Epithelial cell of esophagus (primary cell): ENCODE data around the gene PLXNB1.
A peak's percentile ranks its signal among the peaks of the same experiment; 100 is the strongest.

Source experiments
- DNase-seq: peaks from one replicate; pipeline ENCODE4 v3.0.0; 2010; ENCODE audit warnings: low read depth
- H3K4me3 ChIP-seq: 2 replicates; pipeline ENCODE4 v1.5.1; 2011; ENCODE audit warnings: mild to moderate bottlenecking, low read length, control low read depth
- CTCF ChIP-seq: IDR thresholded peaks from 2 replicates; pipeline ENCODE4 v1.5.1; 2011; ENCODE audit warnings: low read depth, mild to moderate bottlenecking, low read length, control low read depth, inconsistent platforms; ENCODE audit not compliant: insufficient read depth; ENCODE audit errors: missing control alignments

PLXNB1 gene

GRCh38 chr3:48473617-48473952, 43.7 kb upstream of the PLXNB1 start:
- no peak overlapping the region for H3K4me3 ChIP-seq
- TF ChIP-seq CTCF = no peak
- DNase-seq = no peak

DNA sequence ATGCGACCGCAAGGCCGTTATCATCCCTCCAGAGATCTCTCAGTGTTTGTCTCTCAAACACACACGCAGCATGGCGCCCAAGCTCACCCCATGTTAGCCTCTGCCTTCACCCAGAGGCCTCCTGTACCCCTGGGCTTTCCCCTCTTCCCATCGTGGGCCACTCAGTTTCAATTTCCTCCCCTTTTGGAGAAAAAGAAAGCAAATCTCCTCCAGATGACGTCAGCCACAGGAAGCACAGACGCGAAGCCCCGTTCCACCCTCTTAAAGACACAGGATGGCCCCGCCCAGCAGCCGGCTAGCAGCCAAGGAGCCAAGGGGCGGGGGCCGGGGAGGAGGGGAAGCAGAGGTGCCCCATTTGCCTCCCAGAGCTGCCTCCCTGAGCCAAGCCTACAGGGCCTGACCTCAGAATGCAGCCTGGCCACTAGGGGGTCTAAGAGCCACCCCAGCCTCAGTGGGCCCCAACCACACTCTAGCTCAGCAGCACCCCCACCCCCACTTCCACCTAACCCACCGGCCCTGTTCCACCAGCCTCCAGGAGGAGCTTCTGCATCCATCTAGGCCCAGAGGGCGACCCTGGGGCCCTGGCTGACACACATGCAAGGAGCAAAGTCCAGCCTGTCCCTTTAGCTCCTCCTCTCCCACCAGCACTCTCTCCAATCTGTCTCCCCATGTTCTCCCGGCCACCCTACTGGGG, 43.2 kb upstream of the PLXNB1 start:
- peak; percentile 29 for TF ChIP-seq CTCF
- DNase-seq = peak; percentile 86
- H3K4me3 ChIP-seq = peak overlapping the region; percentile 91

GRCh38 chr3:48472673-48472922, 42.7 kb upstream of the PLXNB1 start:
- H3K4me3 ChIP-seq = peak overlapping the region; percentile 91
- peak; percentile 67 for DNase-seq
- TF ChIP-seq CTCF = no peak

DNA sequence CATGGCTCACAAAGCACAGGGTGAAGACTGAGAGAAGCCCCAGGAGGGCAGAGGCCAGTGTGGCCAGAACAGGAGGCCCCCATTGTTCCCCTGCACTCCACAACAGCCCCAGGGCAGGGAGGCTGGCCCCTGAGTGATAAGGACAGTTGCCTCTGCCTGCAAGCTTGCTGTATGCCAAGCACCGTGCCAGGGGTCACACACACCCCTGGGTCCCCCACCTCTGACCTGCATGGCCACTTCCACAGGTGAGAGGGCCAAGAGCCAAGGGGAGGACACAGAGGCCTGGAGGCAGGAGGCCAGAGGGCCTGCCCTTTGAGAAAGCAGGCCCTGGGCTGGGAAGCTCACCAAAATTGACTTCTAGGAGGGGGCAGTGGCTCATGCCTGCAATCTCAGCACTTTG, 40.4 kb upstream of the PLXNB1 start:
- DNase-seq = no peak
- no peak for TF ChIP-seq CTCF
- no peak overlapping the region for H3K4me3 ChIP-seq

DNA sequence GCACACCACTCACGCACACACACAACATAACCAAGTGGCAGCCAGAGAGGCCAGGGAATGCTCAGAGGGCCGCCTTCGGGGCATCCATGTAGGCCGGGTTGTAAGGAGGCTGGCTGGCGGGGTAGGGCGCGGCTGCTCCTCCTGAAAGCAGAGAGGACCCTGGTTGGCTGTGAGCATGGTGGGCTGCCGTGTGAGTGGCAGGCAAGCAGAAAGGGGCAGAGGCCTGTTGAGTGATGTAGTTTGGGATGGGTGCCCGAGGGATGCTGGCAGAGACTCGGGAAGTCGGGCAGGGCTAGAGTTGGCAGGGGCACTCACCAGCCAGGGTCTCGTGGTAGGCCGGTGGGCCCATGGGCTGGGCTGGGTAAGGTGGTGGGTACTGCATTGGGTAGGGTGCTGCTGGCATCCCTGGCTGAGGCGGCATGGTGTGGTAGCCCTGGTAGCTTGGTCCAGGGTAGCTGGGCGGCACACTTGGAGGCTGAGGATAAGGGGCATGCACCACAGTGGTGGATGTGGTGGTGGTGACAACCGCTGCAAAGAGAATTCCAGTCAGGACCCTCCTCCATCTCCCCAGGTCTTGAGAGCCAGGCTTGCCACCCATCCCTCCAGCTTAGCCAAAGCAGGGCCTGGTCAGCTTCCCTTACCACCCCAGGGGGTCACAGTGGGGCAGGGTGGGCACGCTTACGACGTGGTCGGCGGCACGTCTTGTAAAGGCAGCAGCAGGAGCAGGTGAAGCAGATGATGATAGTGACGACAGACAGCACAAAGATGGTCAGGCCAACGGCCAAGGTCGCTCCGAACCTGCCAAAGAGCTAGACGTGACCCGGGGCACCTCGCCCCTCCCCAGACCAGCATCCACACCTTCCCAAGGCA, 39.4 kb upstream of the PLXNB1 start:
- TF ChIP-seq CTCF = no peak
- H3K4me3 ChIP-seq = no peak overlapping the region
- no peak for DNase-seq

- no peak for TF ChIP-seq CTCF
- no peak for DNase-seq
- H3K4me3 ChIP-seq = no peak overlapping the region
Measured at GRCh38 chr3:48468329-48468731, 38.4 kb upstream of the PLXNB1 start.
